H1 (cell line): ENCODE results near the gene CCL4. TPM values are rescaled to one million over a fixed set of nuclear protein-coding genes. Genes with fewer than 3 reads are reported as not detected.
"Not testable (repeated sequence)": the region's sequence is repeated elsewhere in the genome, so short reads cannot be mapped to it uniquely, and the experiment has no call there.

Source experiments
- CTCF ChIA-PET: fragments of 300-600 bp; sonication (Branson Sonifier 250); formaldehyde crosslinking; loops from one replicate; lab custom pipeline; 2021; ENCODE audit not compliant: partially characterized antibody; lab: Charles Lee
- POLR2A ChIA-PET: fragments of 300-600 bp; sonication (Branson Sonifier 250); formaldehyde crosslinking; loops from one replicate; lab custom pipeline; 2021; ENCODE audit warnings: inconsistent platforms; ENCODE audit not compliant: partially characterized antibody; lab: Charles Lee
- DNase-seq, 2 experiments: peaks; one replicate each; pipeline versions ENCODE4 v3.0.0 to v3.0.0-alpha.2; 2010 to 2022; ENCODE audit warnings: low spot score in 2 of 2, low read depth in 1 of 2, mixed read lengths in 1 of 2
- FAIRE-seq: peaks from 2 replicates; lab custom pipeline; 2011; peaks lifted over from hg19 to GRCh38; lab: Jason Lieb, UNC
- H2AFZ ChIP-seq: 2 replicates; pipeline ENCODE4 v1.8.1; 2012; ENCODE audit warnings: low read length, inconsistent platforms
- H2AK5ac ChIP-seq: 2 replicates; pipeline ENCODE4 v1.6.1; 2013; ENCODE audit warnings: low read depth, low read length
- H2BK120ac ChIP-seq: replicated peaks from 2 replicates; pipeline ENCODE3; 2013; ENCODE audit warnings: low read depth, low read length, inconsistent platforms
- H2BK12ac ChIP-seq: 2 replicates; pipeline ENCODE4 v1.6.1; 2013; ENCODE audit warnings: low read depth, low read length
- H2BK15ac ChIP-seq: 2 replicates; pipeline ENCODE4 v1.6.1; 2013; ENCODE audit warnings: low read length
- H2BK20ac ChIP-seq: 2 replicates; pipeline ENCODE4 v1.6.1; 2013; ENCODE audit warnings: low read length
- H2BK5ac ChIP-seq: 2 replicates; pipeline ENCODE4 v1.6.1; 2013; ENCODE audit warnings: low read depth, low read length
- H3K14ac ChIP-seq: 2 replicates; pipeline ENCODE4 v1.6.1; 2013; ENCODE audit warnings: inconsistent platforms; ENCODE audit not compliant: insufficient read length
- H3K18ac ChIP-seq: 2 replicates; pipeline ENCODE4 v1.6.1; 2013; ENCODE audit warnings: low read length; ENCODE audit errors: extremely low read depth
- H3K23ac ChIP-seq: 2 replicates; pipeline ENCODE4 v1.6.1; 2013; ENCODE audit warnings: inconsistent platforms; ENCODE audit not compliant: insufficient read length
- H3K23me2 ChIP-seq: 2 replicates; pipeline ENCODE4 v1.6.1; 2013; ENCODE audit warnings: low read depth, low read length
- H3K27ac ChIP-seq: 2 replicates; pipeline ENCODE4 v1.6.1; 2011; ENCODE audit warnings: low read depth, low read length, inconsistent platforms
- H3K27me3 ChIP-seq, 4 experiments: replicated peaks in 1 of 4; 1 replicate in 1 of 4; 2 replicates in 3 of 4; pipeline versions ENCODE4 v1.6.1 to v1.8.1; 2011 to 2013; ENCODE audit warnings: low read length in 3 of 4, mild to moderate bottlenecking in 3 of 4, inconsistent platforms in 2 of 4, mixed read lengths in 2 of 4, moderate library complexity in 1 of 4; ENCODE audit not compliant: control insufficient read depth in 3 of 4, insufficient read depth in 3 of 4; ENCODE audit errors: extremely low read depth in 1 of 4
- H3K36me3 ChIP-seq, 4 experiments: 2 replicates each; pipeline versions ENCODE4 v1.6.1 to v1.8.1; 2011 to 2013; ENCODE audit warnings: mild to moderate bottlenecking in 4 of 4, low read length in 3 of 4, moderate library complexity in 2 of 4, control low read depth in 1 of 4, inconsistent platforms in 1 of 4; ENCODE audit not compliant: insufficient read depth in 4 of 4, control insufficient read depth in 2 of 4
- H3K4ac ChIP-seq: replicated peaks from 2 replicates; pipeline ENCODE3; 2013; ENCODE audit warnings: low read length, low read depth, mixed read lengths, inconsistent platforms; ENCODE audit not compliant: insufficient read length
- H3K4me1 ChIP-seq, 4 experiments: replicated peaks in 1 of 4; 1 replicate in 1 of 4; 2 replicates in 3 of 4; pipeline versions ENCODE4 v1.6.1 to v1.8.1; 2011 to 2013; ENCODE audit warnings: low read length in 3 of 4, inconsistent platforms in 2 of 4, mixed read lengths in 1 of 4; ENCODE audit not compliant: insufficient read depth in 4 of 4, control insufficient read depth in 3 of 4
- H3K4me2 ChIP-seq, 2 experiments: 2 replicates each; pipeline versions ENCODE4 v1.6.1 to v1.8.1; 2011 to 2013; ENCODE audit warnings: low read depth in 2 of 2, low read length in 2 of 2, control low read depth in 1 of 2, inconsistent platforms in 1 of 2, mild to moderate bottlenecking in 1 of 2; ENCODE audit not compliant: insufficient read depth in 1 of 2
- H3K4me3 ChIP-seq, 4 experiments: fragments of 200-600, 300-600 bp in 1 of 4; sonication (generic), shearing (Covaris generic), sonication (Bioruptor Twin) in 1 of 4; 2 replicates each; pipeline versions ENCODE4 v1.5.1 to v1.8.1; 2011 to 2016; ENCODE audit warnings: low read length in 4 of 4, low read depth in 3 of 4, control low read depth in 2 of 4, inconsistent platforms in 2 of 4, mild to moderate bottlenecking in 2 of 4, mixed read lengths in 1 of 4, moderate library complexity in 1 of 4; ENCODE audit not compliant: insufficient read depth in 2 of 4; ENCODE audit errors: extremely low read depth in 1 of 4
- H3K56ac ChIP-seq: replicated peaks from 2 replicates; pipeline ENCODE3; 2013; ENCODE audit warnings: low read depth, mild to moderate bottlenecking, mixed read lengths, low read length, inconsistent platforms; ENCODE audit not compliant: insufficient read length
- H3K79me1 ChIP-seq: 2 replicates; pipeline ENCODE4 v1.6.1; 2013; ENCODE audit warnings: low read depth, low read length, control low read depth
- H3K79me2 ChIP-seq, 2 experiments: 2 replicates each; pipeline versions ENCODE4 v1.6.1 to v1.8.1; 2012 to 2013; ENCODE audit warnings: low read length in 2 of 2, mild to moderate bottlenecking in 2 of 2, inconsistent platforms in 1 of 2; ENCODE audit not compliant: insufficient read depth in 2 of 2, control insufficient read depth in 1 of 2
- H3K9ac ChIP-seq, 4 experiments: replicated peaks in 1 of 4; 1 replicate in 1 of 4; 2 replicates in 3 of 4; pipeline versions ENCODE4 v1.6.1 to v1.8.1; 2011 to 2013; ENCODE audit warnings: low read depth in 3 of 4, low read length in 3 of 4, control low read depth in 2 of 4, mild to moderate bottlenecking in 2 of 4, moderate library complexity in 2 of 4, inconsistent platforms in 1 of 4; ENCODE audit errors: extremely low read depth in 1 of 4
- H3K9me3 ChIP-seq, 2 experiments: 2 replicates each; pipeline versions ENCODE4 v1.6.1 to v1.8.1; 2012 to 2013; ENCODE audit warnings: mild to moderate bottlenecking in 2 of 2, moderate library complexity in 2 of 2, control low read depth in 1 of 2, inconsistent platforms in 1 of 2, low read depth in 1 of 2, low read length in 1 of 2, mixed read lengths in 1 of 2; ENCODE audit not compliant: insufficient read depth in 2 of 2
- H4K20me1 ChIP-seq, 2 experiments: replicated peaks in 1 of 2; 2 replicates each; pipeline versions ENCODE3 to v1.8.1; 2011 to 2013; ENCODE audit warnings: inconsistent platforms in 2 of 2, low read length in 2 of 2, mild to moderate bottlenecking in 1 of 2; ENCODE audit not compliant: insufficient read depth in 2 of 2, control insufficient read depth in 1 of 2
- H4K5ac ChIP-seq: 2 replicates; pipeline ENCODE4 v1.6.1; 2013; ENCODE audit warnings: low read length, low read depth, mixed read lengths, inconsistent platforms; ENCODE audit not compliant: insufficient read length
- H4K8ac ChIP-seq: 2 replicates; pipeline ENCODE4 v1.8.0; 2013; ENCODE audit warnings: mild to moderate bottlenecking, moderate library complexity, low read length, inconsistent platforms; ENCODE audit not compliant: insufficient read depth; ENCODE audit errors: extremely low read depth
- H4K91ac ChIP-seq: replicated peaks from 2 replicates; pipeline ENCODE3; 2013; ENCODE audit warnings: low read length, mixed read lengths, inconsistent platforms; ENCODE audit not compliant: insufficient read length
- polyA plus RNA-seq, 7 experiments: library from polyadenylated mRNA; depleted of rRNA in 3 of 7; stranded (reverse) in 5 of 7; unstranded in 2 of 7; fragments of >200 nt in 5 of 7; fragments of 200-250 nt in 2 of 7; gene quantifications; 1 replicate in 5 of 7; 2 replicates in 1 of 7; 4 replicates in 1 of 7; pipeline versions ENCODE4 v1.2.1 to v1.2.3, GENCODE V29; 2011 to 2013; ENCODE audit warnings: missing spikeins in 2 of 7, mixed read lengths in 2 of 7
- total RNA-seq: library from RNA; stranded (reverse); fragmentation: NEBNext Ultra II Directional; extraction: Animal tissue kit (Norgen Biotek cat#: 25700); gene quantifications from 2 replicates; pipeline ENCODE4 v1.2.1, GENCODE V29; 2021

CCL4 gene
- total and polyA plus RNA-seq, 2 of the 8 experiments (the other 6 are each of a cell fraction or from before 2014, with no cell fraction given) = not detected

DNA sequence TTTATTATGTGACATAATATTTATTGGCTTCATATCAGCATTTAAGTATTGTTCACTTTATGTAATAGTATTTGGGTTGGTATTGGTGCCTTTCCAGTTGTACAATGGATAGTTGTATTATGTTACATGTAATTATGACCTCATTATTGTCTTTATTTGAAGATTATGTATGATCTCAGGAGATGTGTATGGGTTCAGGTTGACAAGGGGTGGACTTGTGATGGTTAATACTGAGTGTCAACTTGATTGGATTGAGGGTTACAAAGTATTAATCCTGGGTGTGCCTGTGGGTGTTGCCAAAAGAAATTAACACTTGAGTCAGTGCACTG is 12.0 kb downstream of the CCL4 start:
- not testable (repeated sequence) for H3K14ac ChIP-seq, FAIRE-seq

More for the DNA sequence above, 12.0 kb downstream of the CCL4 start:
- H4K20me1 ChIP-seq, H3K4me2 ChIP-seq, H3K4me3 ChIP-seq, H3K4me1 ChIP-seq, H2BK12ac ChIP-seq, H3K9me3 ChIP-seq, H3K9ac ChIP-seq, H2BK15ac ChIP-seq, H3K18ac ChIP-seq, H4K5ac ChIP-seq, H3K23me2 ChIP-seq, H3K79me2 ChIP-seq, H2BK120ac ChIP-seq, H2BK20ac ChIP-seq, H4K8ac ChIP-seq, DNase-seq, H3K27ac ChIP-seq, H3K27me3 ChIP-seq, H3K36me3 ChIP-seq, CTCF ChIA-PET, H3K79me1 ChIP-seq, H3K23ac ChIP-seq, H2AK5ac ChIP-seq, H3K4ac ChIP-seq, H2AFZ ChIP-seq, H4K91ac ChIP-seq, H2BK5ac ChIP-seq, POLR2A ChIA-PET, H3K56ac ChIP-seq: not testable (repeated sequence)
